Measurements from ENCODE around the gene TMEM72. TPM values are rescaled to one million over a fixed set of nuclear protein-coding genes. Genes with fewer than 3 reads are reported as not detected.

Gene TMEM72
- total RNA-seq, 1 experiment from 2014 or later: not detected

DNA sequence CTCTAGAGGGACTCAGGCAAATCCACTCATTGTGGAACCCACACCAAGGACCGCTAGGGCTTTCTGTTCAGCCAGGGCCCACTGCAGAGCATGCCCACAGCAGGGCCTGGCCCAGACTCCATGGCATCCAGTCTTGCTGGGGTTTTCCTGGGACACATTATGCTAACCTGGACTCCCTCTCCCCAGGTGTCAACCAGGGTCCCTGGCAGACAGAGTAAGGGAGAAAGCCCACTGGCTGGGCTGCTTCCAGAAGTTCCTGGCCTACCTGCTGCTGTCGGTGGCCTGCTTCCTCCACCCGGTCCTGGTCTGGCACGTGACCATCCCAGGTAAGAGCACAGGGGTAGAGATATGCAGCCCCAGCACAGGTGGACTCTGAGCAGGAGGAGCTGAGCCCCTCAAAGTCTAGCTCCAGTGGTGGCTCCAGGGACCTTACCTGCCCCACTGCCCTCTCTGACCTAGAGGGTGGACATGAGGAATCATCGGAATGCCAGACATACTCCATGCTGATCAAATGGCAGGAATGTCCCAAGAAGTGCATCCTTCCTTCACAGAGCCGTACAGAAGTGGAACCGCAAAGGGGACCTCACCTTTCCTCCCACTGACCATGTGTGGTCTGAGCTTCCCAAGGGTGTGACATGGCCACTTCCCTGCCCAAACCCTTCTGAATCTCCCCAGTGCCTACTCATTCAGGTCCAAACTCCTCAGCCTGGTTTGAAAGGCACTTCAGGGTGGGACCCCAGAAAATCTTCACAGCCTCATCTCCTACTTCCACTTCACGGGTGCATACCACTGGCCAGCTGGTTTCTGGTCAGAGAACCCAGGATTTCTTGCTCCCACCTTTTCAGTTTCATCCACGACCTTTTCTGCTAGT is 22.5 kb downstream of the TMEM72 start:
- DNase-seq (ENCODE audit: low spot score): no peak

DNA sequence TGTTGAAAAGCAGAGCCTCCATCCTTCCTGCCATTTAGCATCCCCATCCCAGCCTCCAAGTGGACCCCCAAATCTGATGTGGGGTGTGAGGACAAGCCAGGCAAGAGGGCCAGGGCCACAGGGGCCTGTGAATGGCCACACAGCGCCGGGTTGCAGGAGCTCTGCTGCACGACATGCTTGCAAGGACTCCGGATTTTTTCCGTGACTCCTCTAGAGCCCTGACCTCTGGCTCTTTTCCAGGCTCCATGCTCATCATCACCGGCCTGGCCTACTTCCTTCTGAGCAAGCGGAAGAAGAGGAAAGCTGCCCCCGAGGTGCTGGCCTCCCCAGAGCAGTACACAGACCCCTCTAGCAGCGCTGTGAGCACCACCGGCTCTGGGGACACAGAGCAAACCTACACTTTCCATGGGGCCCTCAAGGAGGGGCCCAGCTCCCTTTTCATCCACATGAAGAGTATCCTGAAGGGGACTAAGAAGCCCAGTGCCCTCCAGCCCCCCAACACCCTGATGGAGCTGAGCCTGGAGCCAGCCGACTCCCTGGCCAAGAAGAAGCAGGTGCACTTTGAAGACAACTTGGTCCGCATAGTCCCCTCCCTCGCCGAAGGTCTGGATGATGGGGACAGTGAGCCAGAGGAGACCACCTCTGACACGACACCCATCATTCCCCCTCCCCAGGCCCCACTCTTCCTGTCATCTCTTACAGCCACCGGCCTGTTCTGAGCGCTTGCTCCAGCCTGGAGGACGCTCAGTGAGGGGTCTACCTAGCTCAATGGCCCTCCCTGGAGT is 23.5 kb downstream of the TMEM72 start:
- DNase-seq (ENCODE audit: low spot score): no peak

DNA sequence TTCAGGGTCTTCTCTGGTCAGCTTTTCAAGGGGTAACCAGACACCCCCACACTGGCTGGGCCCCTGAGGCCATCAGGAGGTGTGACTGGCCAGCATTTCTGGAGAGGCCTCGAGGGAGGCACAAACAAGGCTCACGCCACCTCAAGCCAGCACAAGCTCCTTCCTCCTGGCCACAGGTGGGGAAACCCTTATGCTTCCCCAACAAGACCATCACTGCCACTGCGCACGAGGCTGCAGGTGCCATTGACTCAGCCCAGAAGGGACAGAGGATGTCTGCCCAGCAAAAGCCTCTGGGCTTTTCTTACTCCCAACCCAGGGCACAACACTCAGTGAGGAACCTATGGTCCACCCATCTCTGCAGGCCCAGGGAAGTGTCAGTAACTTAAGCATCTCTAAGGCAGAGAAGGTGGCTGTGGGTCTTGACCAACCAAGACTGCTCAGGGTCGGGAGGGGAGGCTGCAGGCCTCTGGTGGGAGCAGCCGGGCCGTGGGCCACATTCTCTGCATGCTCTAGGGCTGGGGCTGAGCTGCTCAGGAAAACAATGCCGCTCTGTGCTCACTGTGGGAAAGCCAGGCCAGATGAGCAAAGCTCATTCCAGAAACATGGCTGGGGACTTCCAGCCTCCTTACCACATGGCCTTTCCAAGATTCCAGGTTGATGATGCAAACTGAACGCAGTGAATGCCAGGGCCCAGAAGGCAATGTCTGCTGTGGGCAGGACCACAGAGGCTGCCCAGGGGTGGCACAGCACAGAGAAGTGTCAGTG is 24.2 kb downstream of the TMEM72 start:
- peak; percentile 31 for DNase-seq (ENCODE audit: low spot score)

- DNase-seq (ENCODE audit: low spot score): no peak
Measured at GRCh38 chr10:44935966-44936295, 24.8 kb downstream of the TMEM72 start.

DNA sequence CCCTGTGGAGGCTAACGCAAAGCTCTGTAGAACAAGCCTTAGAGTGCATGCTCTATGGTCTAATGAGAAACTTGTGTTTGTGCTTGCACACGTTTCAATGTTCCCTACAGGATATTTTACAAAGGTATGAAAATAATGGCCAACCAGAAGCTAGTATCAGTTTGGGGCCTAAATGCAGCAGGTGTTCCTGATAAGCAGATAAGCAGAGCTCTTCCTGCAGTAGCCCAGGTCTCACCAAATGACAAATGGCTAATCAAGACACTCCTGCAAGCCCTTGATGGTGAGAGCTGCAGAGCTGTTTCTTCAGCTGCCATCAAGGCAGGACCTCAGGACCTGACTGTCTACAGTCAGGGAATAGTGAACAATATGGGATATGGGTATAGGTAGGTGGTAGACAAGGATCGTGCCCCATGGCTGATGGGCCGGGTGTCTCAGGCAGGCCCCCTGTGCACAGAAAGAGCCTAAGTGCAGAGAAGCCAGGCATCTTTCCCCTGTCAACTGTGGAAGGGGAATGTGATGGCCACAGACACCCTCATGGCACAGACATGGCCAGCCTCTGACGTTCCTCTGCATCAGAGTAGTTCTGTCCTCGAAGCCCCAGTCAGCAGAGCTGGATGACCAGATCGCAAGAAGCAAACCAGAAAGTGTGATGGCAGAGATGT is 25.3 kb downstream of the TMEM72 start:
- no peak for DNase-seq (ENCODE audit: low spot score)

- no peak for DNase-seq (ENCODE audit: low spot score)
Measured at GRCh38 chr10:44937196-44938005, 26.3 kb downstream of the TMEM72 start.

- DNase-seq (ENCODE audit: low spot score): no peak
Measured at GRCh38 chr10:44938956-44939355, 27.8 kb downstream of the TMEM72 start.

DNA sequence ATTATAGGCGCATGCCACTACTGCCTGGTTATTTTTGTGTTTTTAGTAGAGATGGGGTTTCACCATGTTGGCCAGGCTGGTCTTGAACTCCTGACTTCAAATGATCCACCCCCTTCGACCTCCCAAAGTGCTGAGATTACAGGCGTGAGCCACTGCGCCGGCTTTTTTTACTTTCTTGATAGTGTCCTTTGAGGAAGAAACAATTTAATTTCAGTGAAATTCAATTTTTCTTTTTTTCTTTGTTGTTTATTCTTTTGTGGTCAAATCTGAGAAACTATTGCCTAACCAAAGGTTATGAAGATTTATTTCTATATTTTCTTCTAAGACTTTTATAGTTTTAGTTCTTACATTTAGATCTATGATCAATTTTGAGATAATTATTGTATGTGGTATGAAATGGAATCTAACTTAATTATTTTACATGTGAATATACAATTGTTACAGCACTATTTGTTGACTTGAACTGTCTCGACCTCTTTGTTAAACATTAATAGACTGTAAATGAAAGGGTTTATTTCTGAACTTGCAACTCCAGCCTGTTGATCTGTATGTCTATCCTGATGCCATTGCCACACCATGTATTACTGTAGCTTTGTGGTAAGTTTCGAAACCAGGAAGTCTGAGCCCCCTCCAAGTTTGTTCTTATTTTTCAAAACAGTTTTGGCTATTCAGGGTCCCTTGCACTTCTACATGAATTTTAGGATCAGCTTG is 28.7 kb downstream of the TMEM72 start:
- DNase-seq (ENCODE audit: low spot score): peak; percentile 55

- DNase-seq (ENCODE audit: low spot score): no peak
Measured at GRCh38 chr10:44944354-44944753, 33.2 kb downstream of the TMEM72 start.

- no peak for DNase-seq (ENCODE audit: low spot score)
Measured at GRCh38 chr10:44946205-44946604, 35.1 kb downstream of the TMEM72 start.

- no peak for DNase-seq (ENCODE audit: low spot score)
Measured at GRCh38 chr10:44947371-44948152, 36.4 kb downstream of the TMEM72 start.

- no peak for DNase-seq (ENCODE audit: low spot score)
Measured at GRCh38 chr10:44948642-44949041, 37.5 kb downstream of the TMEM72 start.

- no peak for DNase-seq (ENCODE audit: low spot score)
Measured at GRCh38 chr10:44949127-44949802, 38.1 kb downstream of the TMEM72 start.

DNA sequence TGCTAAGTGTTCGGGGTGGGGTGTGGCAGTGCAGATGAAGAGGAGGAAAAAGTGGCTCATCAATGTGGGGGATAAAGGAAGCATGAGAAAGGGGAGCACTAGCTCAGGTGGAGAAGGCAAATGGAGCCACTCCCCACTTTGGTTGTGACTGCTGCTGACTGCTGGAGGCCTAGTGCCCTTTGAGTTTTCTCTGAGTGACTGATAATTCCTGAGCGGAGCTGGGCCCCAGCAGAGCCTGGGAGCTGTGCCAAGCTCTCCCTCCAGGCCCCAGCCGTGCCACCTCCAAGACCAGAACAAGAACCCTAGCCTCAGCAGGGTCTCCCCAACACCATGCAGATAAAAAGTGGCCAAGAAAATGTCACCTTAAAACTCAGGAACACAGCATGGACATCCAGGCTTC is 38.8 kb downstream of the TMEM72 start:
- DNase-seq (ENCODE audit: low spot score): no peak

DNA sequence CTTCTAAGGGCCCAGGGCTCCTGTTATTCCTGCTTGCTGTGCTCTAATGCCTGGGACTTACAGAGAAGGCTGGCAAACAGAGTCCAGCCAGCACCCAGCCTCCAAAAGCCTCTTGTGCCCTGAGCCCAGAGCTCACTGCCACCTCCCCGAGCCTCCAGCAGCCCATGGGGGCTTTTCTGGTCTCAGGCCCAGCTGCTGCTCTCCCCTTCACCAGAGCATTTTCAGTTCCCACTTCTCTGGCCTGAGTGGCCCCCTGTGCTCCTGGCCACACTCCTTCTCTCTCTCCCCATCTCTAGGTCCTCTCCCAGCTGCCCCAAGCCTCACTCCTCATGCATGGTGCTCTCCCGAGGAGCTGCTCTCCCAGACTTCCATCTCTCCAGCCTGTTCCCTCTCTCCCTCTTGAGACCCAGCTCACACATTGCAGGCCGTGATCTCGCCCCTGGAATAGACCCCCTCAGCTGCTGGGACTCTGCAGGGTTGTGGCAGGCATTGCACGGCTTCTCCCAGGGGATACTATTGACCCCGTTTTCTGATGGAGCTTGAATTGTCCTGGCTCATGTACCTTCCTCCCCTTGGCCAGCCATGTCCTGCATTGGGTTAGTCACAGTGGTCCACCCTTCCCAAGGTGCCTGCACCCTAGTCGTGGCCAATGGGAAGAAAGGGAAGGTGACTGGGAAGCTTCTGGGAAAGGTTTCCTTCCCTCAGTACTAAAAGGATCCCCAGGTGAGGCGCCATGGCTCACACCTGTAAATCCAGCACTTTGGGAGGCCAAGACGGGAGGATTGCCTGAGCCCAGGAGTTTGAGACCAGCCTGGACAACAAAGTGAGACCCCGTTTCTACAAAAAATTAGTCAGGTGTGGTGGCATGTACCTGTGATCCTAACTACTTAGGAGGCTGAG is 39.4 kb downstream of the TMEM72 start:
- no peak for DNase-seq (ENCODE audit: low spot score)

- DNase-seq (ENCODE audit: low spot score): no peak
Measured at GRCh38 chr10:44951576-44952226, 40.6 kb downstream of the TMEM72 start.

- DNase-seq (ENCODE audit: low spot score): no peak
Measured at GRCh38 chr10:44952779-44953231, 41.7 kb downstream of the TMEM72 start.
